ENCODE results near the gene CD96.

- no peak for TF ChIP-seq CTCF (IDR thresholded peaks at IDR 0.05 in 8 of 11, conservative IDR thresholded peaks at IDR 0.05 in 3 of 11)
- TF ChIP-seq POLR2AphosphoS5 (IDR thresholded peaks at IDR 0.05): no peak
These were observed 120.0 kb downstream of the CD96 start for GRCh38 chr3:111662012-111662411.

All from spleen (tissue), 7 donors.